Measurements from ENCODE around the gene KLHL21.
"Not testable (repeated sequence)": the region's sequence is repeated elsewhere in the genome, so short reads cannot be mapped to it uniquely, and the experiment has no call there.

Gene KLHL21

GRCh38 chr1:6572653-6573383, 29.9 kb downstream of the KLHL21 start:
- Histone ChIP-seq H3K4me1 (ENCODE audit: control insufficient read depth, insufficient read depth, low read length) (no peaks in the 10 kb centered on the region), H3K4me3 (ENCODE audit: low read length) (no peak overlapping the region), H3K27me3 (ENCODE audit: control insufficient read depth, insufficient read depth, low read length) (peaks cover 8% of the 10 kb centered on the region), H3K36me3 (ENCODE audit: control insufficient read depth, insufficient read depth, low read length) (no peaks in the 10 kb centered on the region), H3K9ac (ENCODE audit: low read length) (no peak overlapping the region), H3K9me3 (ENCODE audit: control insufficient read depth, low read length) (no peaks in the 10 kb centered on the region)

DNA sequence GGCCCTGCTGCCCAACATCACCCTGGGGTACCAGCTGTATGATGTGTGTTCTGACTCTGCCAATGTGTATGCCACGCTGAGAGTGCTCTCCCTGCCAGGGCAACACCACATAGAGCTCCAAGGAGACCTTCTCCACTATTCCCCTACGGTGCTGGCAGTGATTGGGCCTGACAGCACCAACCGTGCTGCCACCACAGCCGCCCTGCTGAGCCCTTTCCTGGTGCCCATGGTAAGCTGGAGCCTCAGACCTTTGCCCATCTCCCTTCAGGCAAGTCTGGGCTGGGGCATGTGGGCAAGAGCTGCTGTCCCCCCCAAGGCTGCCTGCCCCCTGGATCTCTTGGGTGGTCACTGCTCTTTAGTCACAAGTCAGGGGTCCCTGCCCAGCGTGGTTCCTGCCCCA, 31.7 kb downstream of the KLHL21 start:
- H3K27me3 ChIP-seq (ENCODE audit: control insufficient read depth, insufficient read depth, low read length), result peaks cover 8% of the 10 kb centered on the region
- H3K9ac ChIP-seq (ENCODE audit: low read length), result no peak overlapping the region
- H3K36me3 ChIP-seq (ENCODE audit: control insufficient read depth, insufficient read depth, low read length), result no peaks in the 10 kb centered on the region
- H3K9me3 ChIP-seq (ENCODE audit: control insufficient read depth, low read length), result no peaks in the 10 kb centered on the region
- H3K4me1 ChIP-seq (ENCODE audit: control insufficient read depth, insufficient read depth, low read length), result no peaks in the 10 kb centered on the region
- H3K4me3 ChIP-seq (ENCODE audit: low read length), result no peak overlapping the region

DNA sequence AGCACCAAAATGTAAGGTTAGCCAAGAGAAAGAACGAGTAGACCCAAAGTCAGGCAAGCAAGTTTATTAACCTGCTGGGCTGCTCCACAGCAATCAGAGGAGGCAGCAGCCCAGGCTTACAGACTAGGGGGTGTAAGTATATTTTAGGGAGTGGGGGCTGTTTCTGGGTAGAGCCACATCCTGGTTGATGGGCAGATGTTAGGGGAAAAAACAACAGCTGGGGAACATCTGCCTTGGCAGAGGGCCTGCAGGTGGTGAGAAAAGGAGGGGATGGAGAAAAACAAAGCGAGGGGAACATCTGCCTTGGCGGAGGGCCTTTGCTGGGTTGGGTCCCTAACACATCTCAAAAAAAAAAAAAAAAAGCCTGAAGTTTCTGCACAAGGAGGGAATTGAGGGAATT, 32.6 kb downstream of the KLHL21 start:
- Histone ChIP-seq H3K9me3 (ENCODE audit: control insufficient read depth, low read length) (no peaks in the 10 kb centered on the region), H3K36me3 (ENCODE audit: control insufficient read depth, insufficient read depth, low read length) (no peaks in the 10 kb centered on the region), H3K9ac (ENCODE audit: low read length) (no peak overlapping the region), H3K4me1 (ENCODE audit: control insufficient read depth, insufficient read depth, low read length) (no peaks in the 10 kb centered on the region), H3K4me3 (ENCODE audit: low read length) (no peak overlapping the region), H3K27me3 (ENCODE audit: control insufficient read depth, insufficient read depth, low read length) (peaks cover 8% of the 10 kb centered on the region)

DNA sequence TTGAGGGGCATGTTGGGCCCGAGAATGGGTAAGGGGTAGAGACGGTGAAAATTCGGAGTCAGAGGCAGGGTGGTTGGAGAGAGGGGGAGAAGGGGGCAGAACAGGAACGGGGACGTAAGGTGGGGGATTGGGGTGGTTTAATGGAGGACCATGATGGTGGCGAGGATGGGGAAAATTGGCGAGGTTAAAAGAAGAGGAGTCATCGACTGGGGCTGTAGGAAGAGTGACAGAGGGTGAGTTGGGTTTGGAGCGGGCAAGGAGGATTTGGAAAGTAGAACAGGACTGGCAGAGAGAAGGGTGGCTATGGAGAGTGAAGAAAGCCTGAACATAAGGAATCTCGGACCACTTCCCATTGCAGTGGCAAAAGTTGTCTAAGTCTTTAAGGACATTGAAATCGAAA, 33.6 kb downstream of the KLHL21 start:
- no peak overlapping the region for H3K4me3 ChIP-seq (ENCODE audit: low read length)
- H3K9me3 ChIP-seq (ENCODE audit: control insufficient read depth, low read length), result no peaks in the 10 kb centered on the region
- no peaks in the 10 kb centered on the region for H3K4me1 ChIP-seq (ENCODE audit: control insufficient read depth, insufficient read depth, low read length)
- peaks cover 8% of the 10 kb centered on the region for H3K27me3 ChIP-seq (ENCODE audit: control insufficient read depth, insufficient read depth, low read length)
- no peak overlapping the region for H3K9ac ChIP-seq (ENCODE audit: low read length)
- no peaks in the 10 kb centered on the region for H3K36me3 ChIP-seq (ENCODE audit: control insufficient read depth, insufficient read depth, low read length)

- no peaks in the 10 kb centered on the region for H3K9me3 ChIP-seq (ENCODE audit: control insufficient read depth, low read length)
- no peaks in the 10 kb centered on the region for H3K27me3 ChIP-seq (ENCODE audit: control insufficient read depth, insufficient read depth, low read length)
- peaks cover 3% of the 10 kb centered on the region for H3K4me1 ChIP-seq (ENCODE audit: control insufficient read depth, insufficient read depth, low read length)
- H3K9ac ChIP-seq (ENCODE audit: low read length), result no peak overlapping the region
- no peak overlapping the region for H3K4me3 ChIP-seq (ENCODE audit: low read length)
- H3K36me3 ChIP-seq (ENCODE audit: control insufficient read depth, insufficient read depth, low read length), result no peaks in the 10 kb centered on the region
Observed at GRCh38 chr1:6560267-6560666, 42.4 kb downstream of the KLHL21 start.

GRCh38 chr1:6559161-6559560, 43.5 kb downstream of the KLHL21 start:
- not testable (repeated sequence) for H3K4me3 ChIP-seq (ENCODE audit: low read length); H3K9me3 ChIP-seq (ENCODE audit: control insufficient read depth, low read length); H3K9ac ChIP-seq (ENCODE audit: low read length); H3K36me3 ChIP-seq (ENCODE audit: control insufficient read depth, insufficient read depth, low read length); H3K27me3 ChIP-seq (ENCODE audit: control insufficient read depth, insufficient read depth, low read length)
- H3K4me1 ChIP-seq (ENCODE audit: control insufficient read depth, insufficient read depth, low read length), result peaks cover 11% of the 10 kb centered on the region

GRCh38 chr1:6557597-6557996, 45.1 kb downstream of the KLHL21 start:
- H3K4me1 ChIP-seq (ENCODE audit: control insufficient read depth, insufficient read depth, low read length), result peaks cover 22% of the 10 kb centered on the region
- no peak overlapping the region for H3K4me3 ChIP-seq (ENCODE audit: low read length)
- H3K9ac ChIP-seq (ENCODE audit: low read length), result no peak overlapping the region
- H3K27me3 ChIP-seq (ENCODE audit: control insufficient read depth, insufficient read depth, low read length), result no peaks in the 10 kb centered on the region
- H3K9me3 ChIP-seq (ENCODE audit: control insufficient read depth, low read length), result no peaks in the 10 kb centered on the region
- no peaks in the 10 kb centered on the region for H3K36me3 ChIP-seq (ENCODE audit: control insufficient read depth, insufficient read depth, low read length)

DNA sequence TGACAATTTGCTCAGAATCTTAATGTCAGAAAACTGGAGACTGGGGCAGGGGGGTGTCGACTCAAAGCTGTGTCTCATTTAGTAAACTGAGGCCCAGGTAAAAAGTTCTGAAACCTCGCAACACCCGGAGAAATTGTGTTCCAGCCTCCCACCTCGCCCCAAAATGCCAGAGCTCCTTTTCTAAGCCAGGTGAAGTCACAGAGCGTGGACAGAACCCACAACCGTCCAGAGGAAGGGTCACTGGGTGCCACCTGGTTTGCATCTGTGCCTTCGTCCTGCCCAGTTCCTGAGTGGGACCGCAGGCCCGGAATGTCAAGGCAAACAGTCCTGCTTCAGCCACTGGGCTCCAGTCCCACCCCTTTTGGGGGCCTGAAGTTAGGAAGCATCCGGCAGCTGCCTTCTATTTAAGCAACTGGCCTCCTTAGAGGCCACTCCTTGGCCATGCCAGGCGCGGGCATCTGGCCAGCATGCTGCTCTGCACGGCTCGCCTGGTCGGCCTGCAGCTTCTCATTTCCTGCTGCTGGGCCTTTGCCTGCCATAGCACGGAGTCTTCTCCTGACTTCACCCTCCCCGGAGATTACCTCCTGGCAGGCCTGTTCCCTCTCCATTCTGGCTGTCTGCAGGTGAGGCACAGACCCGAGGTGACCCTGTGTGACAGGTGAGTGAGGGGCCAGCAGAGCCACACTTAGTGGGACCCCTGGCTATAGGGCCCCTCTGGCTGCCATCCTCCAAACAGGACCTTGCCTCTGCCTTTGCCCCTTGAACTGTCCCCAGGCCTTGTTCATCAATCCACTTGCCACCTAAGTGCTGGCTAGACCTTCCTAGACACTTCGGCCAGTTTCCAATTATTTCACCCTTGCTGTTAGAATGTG, 47.5 kb downstream of the KLHL21 start, which contains the start of gene TAS1R1:
Gene TAS1R1 (plus strand): TSS at position 401 of the 872 bp plus-strand sequence. CDS start 67 bp downstream, at position 468.
- no peaks in the 10 kb centered on the region for H3K27me3 ChIP-seq (ENCODE audit: control insufficient read depth, insufficient read depth, low read length)
- no peaks in the 10 kb centered on the region for H3K36me3 ChIP-seq (ENCODE audit: control insufficient read depth, insufficient read depth, low read length)
- peaks cover 24% of the 10 kb centered on the region for H3K4me1 ChIP-seq (ENCODE audit: control insufficient read depth, insufficient read depth, low read length)
- peak within 1 kb of the TSS; percentile 63 for H3K4me3 ChIP-seq (ENCODE audit: low read length)
- H3K9me3 ChIP-seq (ENCODE audit: control insufficient read depth, low read length), result no peaks in the 10 kb centered on the region
- H3K9ac ChIP-seq (ENCODE audit: low read length), result peak within 1 kb of the TSS; percentile 88

DNA sequence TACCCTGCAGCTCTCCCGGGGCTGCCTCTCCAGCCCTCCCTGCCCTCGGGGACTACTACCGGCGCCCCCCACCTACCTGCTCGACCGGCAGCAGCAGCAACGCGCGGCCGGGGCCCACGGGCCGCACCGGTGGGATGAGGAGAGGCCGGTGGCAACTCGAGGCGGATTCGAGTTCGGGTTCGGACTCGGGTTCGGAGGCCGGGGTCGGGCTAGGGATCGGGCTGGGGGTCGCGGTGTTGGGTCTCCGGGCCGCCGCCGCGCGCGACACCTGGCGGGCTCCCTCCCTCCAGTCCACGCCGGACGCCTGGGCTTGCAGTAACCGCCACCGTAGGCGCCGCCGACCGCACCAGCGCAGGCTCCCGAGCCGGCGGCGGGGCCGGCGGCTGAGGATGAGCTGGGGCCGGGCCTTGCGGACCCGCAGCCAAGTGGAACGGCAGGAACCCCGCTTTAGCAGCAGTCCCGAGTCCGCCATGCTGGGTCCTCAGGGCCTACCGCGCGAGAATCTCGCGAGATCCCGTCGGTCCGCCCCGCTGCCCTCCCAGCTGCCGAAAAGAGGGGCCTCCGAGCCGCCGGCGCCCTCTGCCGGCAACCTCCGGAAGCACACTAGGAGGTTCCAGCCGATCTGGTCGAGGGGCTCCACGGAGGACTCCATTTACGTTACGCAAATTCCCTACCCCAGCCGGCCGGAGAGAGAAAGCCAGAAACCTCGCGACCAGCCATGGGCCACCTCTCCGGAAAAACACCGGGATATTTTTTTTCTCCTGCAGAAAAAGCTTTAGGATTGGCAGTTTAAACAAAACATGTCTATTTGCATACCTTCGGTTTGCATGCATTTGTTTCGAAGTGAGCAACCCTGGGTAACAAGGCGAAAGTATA, 48.4 kb downstream of the KLHL21 start, which contains the start of gene NOL9:
Gene NOL9 (minus strand): TSS at position 483 of the 876 bp plus-strand sequence. CDS start 11 bp downstream, at position 472.
- Histone ChIP-seq H3K4me1 (ENCODE audit: control insufficient read depth, insufficient read depth, low read length) (peaks cover 24% of the 10 kb centered on the region), H3K27me3 (ENCODE audit: control insufficient read depth, insufficient read depth, low read length) (no peaks in the 10 kb centered on the region), H3K9me3 (ENCODE audit: control insufficient read depth, low read length) (no peaks in the 10 kb centered on the region), H3K4me3 (ENCODE audit: low read length) (peak within 1 kb of the TSS; percentile 63), H3K36me3 (ENCODE audit: control insufficient read depth, insufficient read depth, low read length) (no peaks in the 10 kb centered on the region), H3K9ac (ENCODE audit: low read length) (peak within 1 kb of the TSS; percentile 88)

- Histone ChIP-seq H3K27me3 (ENCODE audit: control insufficient read depth, insufficient read depth, low read length) (no peaks in the 10 kb centered on the region), H3K4me3 (ENCODE audit: low read length) (no peak overlapping the region), H3K9ac (ENCODE audit: low read length) (no peak overlapping the region), H3K36me3 (ENCODE audit: control insufficient read depth, insufficient read depth, low read length) (no peaks in the 10 kb centered on the region), H3K9me3 (ENCODE audit: control insufficient read depth, low read length) (no peaks in the 10 kb centered on the region), H3K4me1 (ENCODE audit: control insufficient read depth, insufficient read depth, low read length) (peaks cover 4% of the 10 kb centered on the region)
Observed at GRCh38 chr1:6547301-6547700, 55.4 kb downstream of the KLHL21 start.

- Histone ChIP-seq H3K4me1 (ENCODE audit: control insufficient read depth, insufficient read depth, low read length) (peaks cover 4% of the 10 kb centered on the region), H3K36me3 (ENCODE audit: control insufficient read depth, insufficient read depth, low read length) (no peaks in the 10 kb centered on the region), H3K9me3 (ENCODE audit: control insufficient read depth, low read length) (no peaks in the 10 kb centered on the region), H3K27me3 (ENCODE audit: control insufficient read depth, insufficient read depth, low read length) (no peaks in the 10 kb centered on the region), H3K9ac (ENCODE audit: low read length) (no peak overlapping the region), H3K4me3 (ENCODE audit: low read length) (no peak overlapping the region)
Observed at GRCh38 chr1:6546326-6546725, 56.3 kb downstream of the KLHL21 start.
